ENCODE results near the gene INO80B.

The INO80B gene

DNA sequence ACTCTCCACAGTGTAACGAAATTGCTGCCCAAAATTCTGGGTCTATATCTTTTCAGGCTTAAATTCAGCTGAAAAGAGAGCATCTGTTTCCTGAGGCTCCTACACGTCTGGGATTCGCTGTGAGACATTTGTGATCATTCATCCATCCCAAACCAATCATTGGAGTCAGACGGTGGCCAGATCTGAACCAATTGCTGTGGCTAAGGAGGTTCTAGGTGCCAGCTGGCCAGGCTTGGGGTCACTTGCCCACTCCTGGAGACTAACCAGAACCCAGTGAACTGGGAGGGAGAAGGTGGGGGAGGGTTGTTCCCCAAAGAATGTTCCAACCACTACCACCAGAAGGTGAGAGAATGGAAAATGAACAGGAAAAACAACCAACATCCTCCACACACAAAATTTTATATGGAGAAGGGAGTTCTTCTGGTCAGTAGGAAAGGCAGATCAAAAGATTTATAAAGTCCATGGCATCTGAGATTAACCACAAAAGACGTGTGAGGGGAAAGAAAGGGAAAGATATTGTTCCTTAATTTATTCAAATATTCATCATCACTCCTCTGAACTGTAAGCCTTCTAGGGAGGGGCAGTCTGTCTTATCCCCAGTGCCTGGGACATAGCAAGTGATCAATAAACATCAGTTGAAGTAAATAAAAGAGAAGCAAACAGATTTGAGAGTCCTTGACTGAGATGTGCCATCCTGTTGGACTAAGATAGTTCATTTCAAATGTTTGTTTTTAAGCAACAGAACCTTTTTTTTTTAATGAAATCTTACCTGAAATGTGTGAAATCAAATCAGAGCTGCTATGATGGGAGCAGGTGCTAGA, 10.2 kb upstream of the INO80B start:
- H3K4me3 ChIP-seq (ENCODE audit: low read length) = no peak overlapping the region
- TF ChIP-seq, protein P1, sequence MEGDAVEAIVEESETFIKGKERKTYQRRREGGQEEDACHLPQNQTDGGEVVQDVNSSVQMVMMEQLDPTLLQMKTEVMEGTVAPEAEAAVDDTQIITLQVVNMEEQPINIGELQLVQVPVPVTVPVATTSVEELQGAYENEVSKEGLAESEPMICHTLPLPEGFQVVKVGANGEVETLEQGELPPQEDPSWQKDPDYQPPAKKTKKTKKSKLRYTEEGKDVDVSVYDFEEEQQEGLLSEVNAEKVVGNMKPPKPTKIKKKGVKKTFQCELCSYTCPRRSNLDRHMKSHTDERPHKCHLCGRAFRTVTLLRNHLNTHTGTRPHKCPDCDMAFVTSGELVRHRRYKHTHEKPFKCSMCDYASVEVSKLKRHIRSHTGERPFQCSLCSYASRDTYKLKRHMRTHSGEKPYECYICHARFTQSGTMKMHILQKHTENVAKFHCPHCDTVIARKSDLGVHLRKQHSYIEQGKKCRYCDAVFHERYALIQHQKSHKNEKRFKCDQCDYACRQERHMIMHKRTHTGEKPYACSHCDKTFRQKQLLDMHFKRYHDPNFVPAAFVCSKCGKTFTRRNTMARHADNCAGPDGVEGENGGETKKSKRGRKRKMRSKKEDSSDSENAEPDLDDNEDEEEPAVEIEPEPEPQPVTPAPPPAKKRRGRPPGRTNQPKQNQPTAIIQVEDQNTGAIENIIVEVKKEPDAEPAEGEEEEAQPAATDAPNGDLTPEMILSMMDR (conservative IDR thresholded peaks at IDR 0.05; ENCODE audit: low read depth, low read length) = no peak
- no peak for DNase-seq (ENCODE audit: low read depth)

DNA sequence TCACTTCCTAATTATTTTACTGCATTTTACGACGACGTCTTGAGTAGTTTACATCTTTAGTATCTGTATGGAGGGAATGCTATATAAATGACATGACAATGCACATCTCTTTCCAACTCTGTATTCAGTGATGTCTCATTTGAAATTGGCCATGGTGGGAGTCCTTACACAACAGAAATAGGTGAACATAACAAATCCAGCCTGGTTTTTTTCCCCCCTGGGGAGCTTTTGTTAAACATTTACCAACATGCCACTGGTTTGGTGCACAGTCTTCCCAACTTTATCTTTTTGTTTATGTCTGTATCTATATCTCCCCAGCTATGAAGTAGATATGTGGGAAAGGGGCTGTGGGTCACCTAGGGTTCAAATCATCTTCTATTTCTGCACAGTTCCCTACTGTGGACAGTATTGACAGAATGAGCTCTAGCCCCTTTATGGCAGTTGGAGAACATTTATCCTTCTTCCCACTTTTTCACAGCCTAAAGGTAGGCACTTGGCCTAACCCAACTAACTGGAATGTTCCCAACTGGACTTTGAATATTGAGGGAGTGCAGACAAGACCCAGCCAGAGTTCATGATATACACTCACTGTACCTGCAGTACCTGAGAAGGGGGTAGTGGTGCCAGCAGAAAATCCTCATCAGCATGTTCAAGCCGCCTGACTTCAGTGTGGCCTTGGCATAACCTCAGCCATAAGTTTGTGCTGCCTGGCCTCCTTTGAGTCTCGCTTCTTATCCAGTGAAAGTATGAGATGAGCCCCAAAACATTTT, 7.5 kb upstream of the INO80B start:
- no peak overlapping the region for H3K4me3 ChIP-seq (ENCODE audit: low read length)
- no peak for DNase-seq (ENCODE audit: low read depth)
- TF ChIP-seq, protein P1 (conservative IDR thresholded peaks at IDR 0.05; ENCODE audit: low read depth, low read length) = no peak

DNA sequence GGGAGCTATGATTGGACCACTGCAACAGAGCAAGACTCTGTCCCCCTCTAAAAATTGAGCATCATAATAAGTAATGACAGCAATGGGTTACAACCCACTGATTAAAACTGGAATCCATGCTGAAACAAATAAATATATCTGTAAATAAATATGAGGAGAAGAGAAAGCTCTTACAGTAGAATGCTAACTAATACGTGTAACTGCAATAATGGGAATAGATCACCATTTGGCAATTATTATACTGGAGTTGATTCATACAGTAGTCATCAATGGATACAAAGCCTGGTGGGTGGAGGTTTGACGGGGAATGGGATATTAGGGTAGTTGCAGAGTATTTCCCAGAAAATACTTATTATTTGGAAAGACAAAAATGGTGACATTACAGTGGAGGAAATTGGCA, 6.1 kb upstream of the INO80B start:
- no peak overlapping the region for H3K4me3 ChIP-seq (ENCODE audit: low read length)
- TF ChIP-seq, protein P1 (conservative IDR thresholded peaks at IDR 0.05; ENCODE audit: low read depth, low read length) = no peak
- no peak for DNase-seq (ENCODE audit: low read depth)

DNA sequence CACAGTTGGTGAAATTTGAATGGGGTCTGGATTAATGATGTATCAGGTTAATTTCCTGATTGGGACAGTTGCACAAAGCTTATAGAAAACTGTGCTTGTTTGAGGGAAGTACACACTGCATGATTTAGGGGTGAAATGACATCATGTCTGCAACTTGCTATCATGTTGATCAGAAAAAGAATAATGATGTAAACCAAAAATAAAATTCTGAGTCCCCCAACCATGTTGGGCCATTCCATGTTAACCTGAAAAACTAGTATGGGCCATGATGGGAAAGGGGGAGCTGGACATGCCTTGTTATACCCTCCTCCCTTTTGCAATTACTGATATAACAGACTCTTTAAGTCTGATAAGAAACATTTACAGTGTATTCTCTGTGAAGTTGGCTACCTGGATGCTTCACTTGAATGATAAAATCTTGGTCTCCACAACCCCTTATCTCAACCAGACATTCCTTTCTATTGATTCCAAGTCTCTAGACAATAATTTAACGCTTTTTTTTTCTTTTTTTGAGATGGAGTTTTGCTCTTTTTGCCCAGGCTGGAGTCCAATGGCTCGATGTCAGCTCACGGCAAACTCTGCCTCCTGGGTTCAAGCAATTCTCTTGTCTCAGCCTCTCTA, 4.2 kb upstream of the INO80B start:
- no peak for DNase-seq (ENCODE audit: low read depth)
- TF ChIP-seq, protein P1 (conservative IDR thresholded peaks at IDR 0.05; ENCODE audit: low read depth, low read length) = no peak
- no peak overlapping the region for H3K4me3 ChIP-seq (ENCODE audit: low read length)

DNA sequence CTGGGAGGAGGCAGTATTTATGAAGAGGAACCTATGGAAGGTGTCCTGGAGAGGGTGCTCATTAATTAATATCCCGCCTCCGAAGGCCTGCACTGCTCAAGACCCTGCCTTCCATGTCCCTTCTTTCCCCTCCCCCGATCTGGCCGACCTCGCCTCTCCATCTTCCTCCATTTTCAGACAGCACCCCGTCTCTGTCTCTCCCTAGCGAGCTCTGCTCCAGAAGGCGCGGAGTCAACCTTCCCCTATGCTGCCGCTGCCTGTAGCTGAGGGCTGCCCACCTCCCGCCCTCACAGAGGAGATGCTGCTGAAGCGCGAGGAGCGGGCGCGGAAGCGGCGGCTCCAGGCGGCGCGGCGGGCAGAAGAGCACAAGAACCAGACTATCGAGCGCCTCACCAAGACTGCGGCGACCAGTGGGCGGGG, 2.3 kb downstream of the INO80B start:
- H3K4me3 ChIP-seq (ENCODE audit: low read length) = peak overlapping the region; percentile 77
- TF ChIP-seq, protein P1 (conservative IDR thresholded peaks at IDR 0.05; ENCODE audit: low read depth, low read length) = no peak
- DNase-seq (ENCODE audit: low read depth) = no peak

DNA sequence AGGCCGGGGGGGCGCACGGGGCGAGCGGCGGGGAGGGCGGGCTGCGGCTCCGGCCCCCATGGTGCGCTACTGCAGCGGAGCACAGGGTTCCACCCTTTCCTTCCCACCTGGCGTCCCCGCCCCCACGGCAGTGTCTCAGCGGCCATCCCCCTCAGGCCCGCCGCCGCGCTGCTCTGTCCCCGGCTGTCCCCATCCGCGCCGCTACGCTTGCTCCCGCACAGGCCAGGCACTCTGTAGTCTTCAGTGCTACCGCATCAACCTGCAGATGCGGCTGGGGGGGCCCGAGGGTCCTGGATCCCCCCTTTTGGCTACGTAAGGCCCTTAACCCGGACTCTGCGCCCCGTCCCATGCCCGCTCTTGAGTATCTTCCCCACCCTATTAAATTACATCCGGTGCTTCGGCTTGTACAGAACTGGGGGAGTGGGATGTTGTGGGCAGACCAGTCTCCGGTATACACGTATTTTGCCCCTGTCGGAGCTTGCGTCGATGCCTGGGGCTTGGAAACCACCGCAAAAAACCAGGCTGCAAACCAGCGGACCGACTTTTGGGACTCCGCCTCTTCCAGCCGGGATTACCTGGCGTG, 2.8 kb downstream of the INO80B start:
- TF ChIP-seq, protein P1 (conservative IDR thresholded peaks at IDR 0.05; ENCODE audit: low read depth, low read length) = no peak
- DNase-seq (ENCODE audit: low read depth) = no peak

More for the DNA sequence above, 2.8 kb downstream of the INO80B start:
- peak overlapping the region; percentile 77 for H3K4me3 ChIP-seq (ENCODE audit: low read length)
